Loucy (cell line): ENCODE results near the gene MAML2.

ENCODE experiments used
- CTCF ChIP-seq: fragments of 200-600 bp; sonication (generic); conservative IDR thresholded peaks from 2 replicates; pipeline ENCODE4 v1.5.1; 2014; ENCODE audit warnings: mild to moderate bottlenecking, antibody characterized with exemption, low read length
- EZH2phosphoT487 ChIP-seq: fragments of 200-600 bp; IDR thresholded peaks from 2 replicates; pipeline ENCODE4 v1.6.1; 2018; ENCODE audit warnings: antibody characterized with exemption, mild to moderate bottlenecking, moderate library complexity, borderline replicate concordance

- no peak for TF ChIP-seq CTCF
- no peak for TF ChIP-seq EZH2phosphoT487
These were observed 261.4 kb downstream of the MAML2 start for GRCh38 chr11:96081561-96081960.
